Measurements from ENCODE around the gene MCFD2.

DNA sequence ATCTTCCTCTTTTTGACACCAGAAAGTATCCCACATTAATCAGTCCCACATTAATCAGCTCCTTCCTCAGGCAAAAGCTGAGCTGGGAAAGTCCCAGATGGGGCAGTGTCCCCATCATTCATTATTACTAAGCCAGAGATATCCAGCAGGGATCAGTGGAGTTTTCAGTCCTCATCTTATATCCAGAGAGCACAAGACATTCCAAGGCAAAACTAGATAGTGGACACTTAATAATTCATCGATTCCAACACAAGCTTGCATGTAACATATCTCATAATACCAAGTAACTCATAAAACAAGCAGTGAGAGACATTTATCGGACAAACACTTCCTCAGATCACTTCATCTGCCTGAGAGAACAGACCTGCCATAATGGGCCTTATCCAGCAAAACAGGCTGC, 53.1 kb downstream of the MCFD2 start:
- TF ChIP-seq, protein P1, sequence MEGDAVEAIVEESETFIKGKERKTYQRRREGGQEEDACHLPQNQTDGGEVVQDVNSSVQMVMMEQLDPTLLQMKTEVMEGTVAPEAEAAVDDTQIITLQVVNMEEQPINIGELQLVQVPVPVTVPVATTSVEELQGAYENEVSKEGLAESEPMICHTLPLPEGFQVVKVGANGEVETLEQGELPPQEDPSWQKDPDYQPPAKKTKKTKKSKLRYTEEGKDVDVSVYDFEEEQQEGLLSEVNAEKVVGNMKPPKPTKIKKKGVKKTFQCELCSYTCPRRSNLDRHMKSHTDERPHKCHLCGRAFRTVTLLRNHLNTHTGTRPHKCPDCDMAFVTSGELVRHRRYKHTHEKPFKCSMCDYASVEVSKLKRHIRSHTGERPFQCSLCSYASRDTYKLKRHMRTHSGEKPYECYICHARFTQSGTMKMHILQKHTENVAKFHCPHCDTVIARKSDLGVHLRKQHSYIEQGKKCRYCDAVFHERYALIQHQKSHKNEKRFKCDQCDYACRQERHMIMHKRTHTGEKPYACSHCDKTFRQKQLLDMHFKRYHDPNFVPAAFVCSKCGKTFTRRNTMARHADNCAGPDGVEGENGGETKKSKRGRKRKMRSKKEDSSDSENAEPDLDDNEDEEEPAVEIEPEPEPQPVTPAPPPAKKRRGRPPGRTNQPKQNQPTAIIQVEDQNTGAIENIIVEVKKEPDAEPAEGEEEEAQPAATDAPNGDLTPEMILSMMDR (IDR thresholded peaks at IDR 0.05), result no peak
- no peak for TF ChIP-seq POLR2A (IDR thresholded peaks at IDR 0.05)
